ENCODE data around the gene PRDX6.
A peak's percentile ranks its signal among the peaks of the same experiment; 100 is the strongest.
"Not testable (repeated sequence)": the region's sequence is repeated elsewhere in the genome, so short reads cannot be mapped to it uniquely, and the experiment has no call there.

The PRDX6 gene

DNA sequence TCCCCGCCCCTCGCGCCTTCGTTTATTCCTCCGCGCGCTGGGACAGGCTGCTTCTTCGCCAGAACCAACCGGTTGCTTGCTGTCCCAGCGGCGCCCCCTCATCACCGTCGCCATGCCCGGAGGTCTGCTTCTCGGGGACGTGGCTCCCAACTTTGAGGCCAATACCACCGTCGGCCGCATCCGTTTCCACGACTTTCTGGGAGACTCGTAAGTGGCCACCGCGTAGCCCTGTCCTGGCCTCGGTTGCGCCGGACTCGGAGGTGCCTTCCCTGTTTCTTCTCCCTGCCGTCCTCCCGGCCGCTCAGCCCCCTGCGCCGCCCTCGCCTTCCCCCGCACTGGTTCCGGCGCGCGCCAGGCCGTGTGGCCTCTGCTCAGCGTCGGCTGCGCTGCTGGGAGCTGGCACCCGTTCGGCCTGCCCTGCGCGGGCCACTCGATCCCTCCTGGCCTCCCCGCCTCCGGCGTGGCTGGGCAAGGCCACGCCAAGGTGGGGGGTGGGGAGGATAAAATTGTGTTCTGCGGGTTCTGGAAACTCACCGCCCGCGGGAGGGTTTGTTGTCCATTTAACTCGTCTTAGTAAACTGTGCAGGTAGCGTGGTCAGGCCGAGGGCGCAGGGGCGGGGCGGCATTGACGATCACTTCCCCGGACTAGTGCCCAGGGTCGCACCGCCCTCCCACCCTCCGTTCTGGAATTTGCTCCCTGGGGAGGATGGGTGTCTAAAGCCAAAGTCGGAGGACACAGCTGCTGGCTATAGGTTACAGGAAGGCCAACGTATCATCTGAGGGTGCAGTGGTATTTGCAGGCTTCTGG, at the start of gene PRDX6:
TSS of gene PRDX6 (plus strand) at position 50 of the 808 bp plus-strand sequence. CDS start at position 113, 63 bp downstream.
- DNase-seq (ENCODE audit: low read depth in 2 of 3, low spot score in 1 of 3), result peak in 1 of 3 donors; percentile 73

GRCh38 chr1:173429471-173430402, 47.4 kb upstream of the PRDX6 start:
- peak; percentile 43 to 61 (median 56) for DNase-seq (ENCODE audit: low read depth in 2 of 3, low spot score in 1 of 3)

DNA sequence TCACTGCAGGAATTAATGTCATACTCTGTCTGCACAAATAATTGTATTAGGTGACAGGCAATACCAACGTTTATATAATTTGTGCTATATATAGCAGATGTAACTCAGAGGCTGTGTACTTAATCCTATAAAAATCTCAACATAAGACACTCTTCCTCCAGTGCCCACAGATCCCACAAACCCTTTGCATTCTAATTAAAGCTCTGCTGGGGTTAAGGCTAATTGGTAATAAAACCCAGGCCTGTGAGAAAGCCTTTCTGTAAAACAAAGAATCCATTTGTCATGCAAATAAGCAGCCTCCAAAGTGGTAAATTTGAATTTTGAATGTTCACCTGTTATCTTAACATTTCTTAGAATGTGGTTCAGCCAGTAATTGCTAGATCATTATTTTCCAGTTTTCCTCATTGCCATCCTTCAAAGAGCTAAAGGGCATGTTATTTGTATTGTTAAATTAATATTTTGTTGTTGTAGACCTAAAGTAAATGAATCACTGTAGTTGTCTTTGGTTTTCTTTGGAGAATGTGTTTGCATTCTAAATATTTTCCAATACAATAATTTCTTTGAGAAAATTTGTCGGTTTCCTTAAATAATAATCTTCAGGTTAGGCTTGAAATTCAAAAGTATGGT, 46.3 kb upstream of the PRDX6 start:
- no peak for DNase-seq (ENCODE audit: low read depth in 2 of 3, low spot score in 1 of 3)

- peak; percentile 81 to 95 (median 82) for DNase-seq (ENCODE audit: low read depth in 2 of 3, low spot score in 1 of 3)
These were observed 45.7 kb upstream of the PRDX6 start for GRCh38 chr1:173431304-173432045.

GRCh38 chr1:173432331-173432730, 44.8 kb upstream of the PRDX6 start:
- no peak for DNase-seq (ENCODE audit: low read depth in 2 of 3, low spot score in 1 of 3)

DNA sequence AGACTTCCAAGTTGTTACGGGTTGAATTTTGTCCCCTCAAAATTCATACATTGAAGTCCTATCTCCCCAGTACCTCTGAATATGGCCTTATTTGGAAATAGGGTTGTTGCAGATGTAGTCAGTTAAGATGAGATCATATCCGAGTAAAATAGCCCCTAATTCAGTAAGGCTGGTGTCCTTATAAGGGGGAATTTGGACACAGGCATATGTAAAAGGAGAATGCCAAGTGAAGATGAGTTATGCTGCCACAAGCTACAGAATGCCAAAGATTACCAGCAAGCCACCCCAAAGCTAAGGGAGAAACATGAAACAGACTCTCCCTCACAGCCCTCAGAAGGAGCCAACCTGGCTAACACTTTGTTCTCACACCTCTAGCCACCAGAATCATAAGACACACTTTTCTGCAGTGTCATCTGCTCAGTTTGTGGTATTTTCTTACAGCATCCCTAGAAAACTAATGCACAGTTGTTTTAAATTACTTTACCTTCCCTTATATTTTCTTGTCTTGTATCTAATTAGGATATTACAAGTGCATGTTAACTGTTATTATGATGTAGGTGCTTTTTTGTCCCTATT, 43.3 kb upstream of the PRDX6 start:
- DNase-seq (ENCODE audit: low read depth in 2 of 3, low spot score in 1 of 3), result no peak

DNA sequence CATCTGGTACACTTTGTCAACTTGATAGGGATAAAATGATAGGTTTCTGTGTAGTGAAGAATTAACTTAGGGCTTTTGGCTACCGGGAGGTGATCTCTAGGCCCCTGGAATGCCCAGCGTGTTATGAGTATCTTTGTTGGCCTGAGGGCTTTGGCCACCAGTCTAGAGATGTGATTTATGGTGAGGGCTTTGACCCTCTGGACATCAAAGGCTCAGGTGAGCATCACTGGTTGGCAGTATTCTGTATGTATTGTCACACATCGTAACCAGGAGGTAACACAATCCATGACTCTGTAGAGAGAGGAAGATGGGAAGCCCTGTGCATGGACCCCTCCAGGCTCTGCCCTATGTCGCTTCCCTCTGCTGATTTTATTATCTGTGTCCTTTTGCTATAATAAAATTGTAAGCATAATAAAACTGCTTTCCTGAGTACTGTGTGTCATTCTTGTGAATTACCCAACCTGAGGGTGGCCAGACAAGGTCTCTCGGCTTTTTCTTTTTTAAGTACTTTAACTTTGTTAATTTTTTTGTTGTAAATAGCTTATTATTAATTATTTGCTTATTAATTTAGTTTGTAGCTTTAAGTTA, 40.2 kb upstream of the PRDX6 start:
- no peak for DNase-seq (ENCODE audit: low read depth in 2 of 3, low spot score in 1 of 3)

DNA sequence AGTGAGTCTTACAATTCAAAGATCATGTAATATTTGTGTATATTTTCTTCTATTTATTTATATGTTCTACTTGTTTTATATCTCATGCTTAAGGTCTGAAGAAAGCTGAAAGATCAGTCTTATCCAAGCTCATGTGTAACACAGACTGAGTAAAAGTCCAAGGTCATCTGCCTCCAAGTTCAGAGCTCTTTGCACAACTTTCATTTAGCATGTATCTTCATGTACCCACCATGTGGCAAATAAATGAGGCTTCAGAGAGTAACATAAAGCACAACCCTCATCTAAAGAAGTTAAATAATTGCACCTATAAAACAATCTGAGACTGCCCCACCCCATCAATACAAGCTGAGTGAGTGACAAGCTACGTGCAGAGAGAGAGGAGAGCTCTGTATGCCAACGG, 38.5 kb upstream of the PRDX6 start:
- DNase-seq (ENCODE audit: low read depth in 2 of 3, low spot score in 1 of 3), result no peak

- no peak for DNase-seq (ENCODE audit: low read depth in 2 of 3, low spot score in 1 of 3)
These were observed 36.7 kb upstream of the PRDX6 start for GRCh38 chr1:173440430-173440829.

- DNase-seq (ENCODE audit: low read depth in 2 of 3, low spot score in 1 of 3), result no peak
These were observed 32.4 kb upstream of the PRDX6 start for GRCh38 chr1:173444757-173445156.

DNA sequence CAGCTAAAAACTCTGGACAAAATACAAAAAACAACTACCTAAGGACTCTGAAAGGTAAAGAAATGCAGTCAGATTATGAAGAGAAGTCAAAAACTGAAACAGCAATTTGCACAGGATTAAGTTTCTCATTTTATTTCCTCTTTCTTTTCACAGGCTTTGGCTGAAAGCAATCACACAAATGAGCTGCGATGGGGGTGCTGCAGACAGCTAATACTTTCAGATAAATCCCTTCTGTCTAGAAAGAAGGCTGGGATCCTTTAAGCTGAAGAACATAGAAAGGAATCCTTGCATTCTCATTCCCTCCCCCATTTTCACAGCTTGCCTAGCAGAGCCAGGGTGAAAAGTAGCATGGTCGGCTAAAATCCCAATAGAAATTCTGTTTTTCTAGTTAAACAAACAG, 32.0 kb upstream of the PRDX6 start:
- no peak for DNase-seq (ENCODE audit: low read depth in 2 of 3, low spot score in 1 of 3)

DNA sequence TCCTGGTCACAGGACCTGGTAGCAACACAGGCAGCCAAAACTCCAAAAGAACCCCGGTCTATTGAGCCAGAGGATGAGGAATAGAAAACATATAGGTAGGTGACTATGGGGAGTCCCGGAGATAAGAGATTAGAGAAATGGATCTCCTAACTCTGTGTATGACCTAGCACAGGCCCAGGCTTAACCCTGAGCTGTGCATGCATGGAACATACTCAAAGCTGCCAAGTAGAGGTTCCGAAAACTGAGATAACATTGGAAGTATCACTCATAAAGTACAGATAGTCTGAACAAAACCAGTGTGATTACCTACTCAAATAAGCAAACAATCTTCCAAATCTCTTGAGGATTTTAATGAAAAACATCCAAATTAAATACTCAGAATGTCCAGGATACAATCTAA, 31.5 kb upstream of the PRDX6 start:
- no peak for DNase-seq (ENCODE audit: low read depth in 2 of 3, low spot score in 1 of 3)

DNA sequence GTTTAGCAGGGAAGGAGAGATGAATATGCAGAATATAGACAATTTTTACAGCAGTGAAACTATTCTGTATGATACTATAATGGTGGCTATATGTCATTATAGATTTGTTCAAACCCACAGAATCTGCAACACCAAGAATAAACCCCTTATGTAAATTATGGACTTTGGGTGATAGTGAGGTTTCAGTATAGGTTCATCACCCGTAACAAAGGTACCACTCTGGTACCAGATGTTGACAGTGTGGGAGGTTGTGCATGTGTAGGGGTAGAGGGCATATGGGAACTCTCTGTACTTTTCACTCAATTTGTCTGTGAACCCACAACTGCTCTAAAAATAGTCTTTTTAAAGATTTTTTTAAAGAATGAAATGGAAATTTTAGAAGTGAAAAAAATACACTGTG, 29.9 kb upstream of the PRDX6 start:
- DNase-seq (ENCODE audit: low read depth in 2 of 3, low spot score in 1 of 3), result no peak

GRCh38 chr1:173448945-173449344, 28.2 kb upstream of the PRDX6 start:
- no peak for DNase-seq (ENCODE audit: low read depth in 2 of 3, low spot score in 1 of 3)

GRCh38 chr1:173451981-173452380, 25.2 kb upstream of the PRDX6 start:
- no peak for DNase-seq (ENCODE audit: low read depth in 2 of 3, low spot score in 1 of 3)

GRCh38 chr1:173453982-173454381, 23.2 kb upstream of the PRDX6 start:
- DNase-seq (ENCODE audit: low read depth in 2 of 3, low spot score in 1 of 3), result no peak

DNA sequence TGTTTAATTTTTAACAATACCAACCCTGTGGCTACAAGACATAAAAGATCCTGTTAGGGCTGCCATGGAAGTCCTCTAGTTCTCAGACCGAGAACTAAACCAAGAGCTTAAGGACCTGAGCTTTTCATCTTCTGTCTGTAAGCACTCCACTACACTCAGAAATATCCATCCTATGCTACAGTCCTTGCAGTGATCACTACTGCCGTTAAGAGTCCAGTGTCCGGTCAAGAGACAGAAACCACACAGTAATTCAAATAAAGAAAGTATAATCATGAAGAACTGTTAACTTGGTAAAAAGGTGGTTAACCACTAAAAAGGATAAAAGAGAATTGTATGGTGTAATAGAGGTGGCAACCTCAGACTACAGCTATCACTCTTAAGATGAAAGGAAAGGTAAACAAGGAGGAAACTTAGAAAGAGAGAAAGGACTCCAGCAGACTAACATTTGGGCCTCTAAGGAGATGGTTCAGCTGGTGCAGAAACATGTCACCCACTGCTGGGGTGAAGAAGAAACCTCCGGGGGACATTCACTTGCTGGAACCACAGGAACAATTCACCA, 22.1 kb upstream of the PRDX6 start:
- DNase-seq (ENCODE audit: low read depth in 2 of 3, low spot score in 1 of 3), result no peak

GRCh38 chr1:173459885-173460284, 17.2 kb upstream of the PRDX6 start:
- no peak for DNase-seq (ENCODE audit: low read depth in 2 of 3, low spot score in 1 of 3)

DNA sequence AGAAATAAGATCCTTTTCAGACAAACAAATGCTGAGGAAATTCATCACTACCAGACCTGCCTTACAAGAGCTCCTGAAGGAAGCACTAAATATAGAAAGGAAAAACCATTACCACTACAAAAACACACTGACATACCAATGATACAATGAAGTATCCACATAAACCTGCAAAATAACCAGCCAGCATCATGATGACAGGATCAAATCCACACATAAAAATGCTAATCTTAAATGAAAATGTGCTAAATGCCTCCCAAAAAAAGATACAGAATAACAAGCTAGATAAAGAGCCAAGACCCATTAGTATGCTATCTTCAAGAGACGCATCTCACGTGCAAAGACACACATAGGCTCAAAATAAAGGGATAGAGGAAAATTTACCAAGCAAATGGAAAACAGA, 14.5 kb upstream of the PRDX6 start:
- DNase-seq (ENCODE audit: low read depth in 2 of 3, low spot score in 1 of 3), result not testable (repeated sequence)

DNA sequence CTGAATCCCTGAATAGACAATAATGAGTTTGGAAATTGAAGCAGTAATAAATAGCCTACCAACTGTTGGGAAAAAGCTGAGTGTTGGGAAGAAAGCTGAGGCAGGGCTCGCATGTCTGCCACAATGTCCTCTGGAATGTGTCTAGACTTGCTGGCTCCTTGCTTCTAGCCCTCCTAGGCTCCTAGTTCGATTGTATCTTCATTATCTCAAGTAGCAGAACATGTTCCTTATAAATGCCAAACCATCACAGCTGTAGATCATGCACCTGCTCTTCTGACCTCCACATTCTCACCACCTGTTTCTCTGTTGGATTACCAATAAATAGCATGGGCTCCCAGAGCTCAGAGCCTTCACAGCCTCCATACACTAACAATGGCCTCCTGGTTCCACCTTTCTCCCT, 12.9 kb upstream of the PRDX6 start:
- not testable (repeated sequence) for DNase-seq (ENCODE audit: low read depth in 2 of 3, low spot score in 1 of 3)

Data from stimulated activated CD4-positive, alpha-beta T cell treated with anti-CD3 and anti-CD28 coated beads, Interleukin-12 subunit alpha, Interleukin-12 subunit beta, amount 100 ng/mL, for 48 hours (primary cell).